A549 treated with DMSO at 1 μM for 4 hours (cell line): ENCODE data around the gene TNIP2. TPM values are rescaled to one million over a fixed set of nuclear protein-coding genes. Genes with fewer than 3 reads are reported as not detected.

ENCODE experiments used
- total RNA-seq: library from RNA; stranded (reverse); fragments of 200-300 nt; extraction: Qiagen RNA extraction; gene quantifications from 5 replicates; pipeline ENCODE4 v1.2.3, GENCODE V29; 2022; ENCODE audit warnings: low read depth

TNIP2 gene
- 28.7 to 45.3 TPM (median 41.6 TPM) in 5 replicates for total RNA-seq

GRCh38 chr4:2755821-2756690 lies at the start of gene TNIP2:
TSS of gene TNIP2 (minus strand) at chr4:2756336. CDS start at chr4:2756289, 47 bp downstream.

GRCh38 chr4:2792711-2793585 lies 36.8 kb upstream of the TNIP2 start, which contains the start of gene SH3BP2:
TSS of gene SH3BP2 (plus strand) at chr4:2793085. CDS start at chr4:2820618, 27,533 bp downstream.

Other genes with a start within 250 kb of the TNIP2 start
- 7.5 to 10.0 TPM (median 9.1 TPM) in 5 replicates for gene FAM193A, start 219.7 kb downstream of the TNIP2 start, total RNA-seq
- 3.8 to 6.5 TPM (median 5.4 TPM) in 5 replicates for gene SH3BP2, start 36.7 kb upstream of the TNIP2 start, total RNA-seq
- 65.1 to 85.8 TPM (median 80.3 TPM) in 5 replicates for gene ADD1, start 87.5 kb upstream of the TNIP2 start, total RNA-seq
- 26.2 to 32.5 TPM (median 30.9 TPM) in 5 replicates for gene NOP14, start 207.1 kb upstream of the TNIP2 start, total RNA-seq
- 1.1 to 1.9 TPM (median 1.4 TPM) in 5 replicates for gene GRK4, start 207.2 kb upstream of the TNIP2 start, total RNA-seq